DMS79 (cell line): ENCODE results near the gene TMEM9B.

ENCODE experiments used
- DNase-seq: peaks from one replicate; lab custom pipeline; 2025; lab: John Stamatoyannopoulos, UW

TMEM9B gene

GRCh38 chr11:8930456-8931175, 33.6 kb downstream of the TMEM9B start:
- no peak for DNase-seq

DNA sequence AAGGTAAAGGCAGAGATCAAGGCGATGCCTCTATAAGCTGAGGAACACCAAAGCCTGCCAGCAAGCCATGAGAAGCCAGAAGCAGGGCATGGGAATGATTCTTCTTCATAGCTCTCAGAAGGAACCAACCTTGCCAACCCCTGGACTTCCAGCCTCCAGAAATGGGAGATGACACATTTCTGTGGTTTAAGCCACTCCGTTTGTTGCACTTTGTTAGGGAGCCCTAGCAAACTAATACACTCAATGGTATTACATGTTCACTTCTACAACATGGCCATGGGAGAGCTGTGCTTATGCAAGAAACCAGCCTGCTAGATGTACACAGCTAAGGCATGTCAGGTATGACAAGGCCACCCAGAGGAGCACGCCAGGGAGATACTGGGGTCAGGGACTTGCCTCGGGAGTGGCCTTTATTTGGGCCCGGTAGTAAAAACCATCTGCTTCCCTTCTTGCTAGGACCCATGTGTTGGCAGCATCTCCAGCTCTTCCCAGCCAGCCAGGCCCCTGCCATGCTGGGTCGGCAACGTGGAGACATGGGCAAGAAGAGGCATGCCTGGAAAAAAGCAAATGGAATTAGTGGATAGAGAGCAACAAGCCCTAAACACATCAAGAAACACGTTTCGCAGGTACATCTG, 35.1 kb downstream of the TMEM9B start:
- DNase-seq, result no peak

- no peak for DNase-seq
These were observed 36.0 kb downstream of the TMEM9B start for GRCh38 chr11:8928205-8928604.

GRCh38 chr11:8927233-8927632, 37.0 kb downstream of the TMEM9B start:
- no peak for DNase-seq

DNA sequence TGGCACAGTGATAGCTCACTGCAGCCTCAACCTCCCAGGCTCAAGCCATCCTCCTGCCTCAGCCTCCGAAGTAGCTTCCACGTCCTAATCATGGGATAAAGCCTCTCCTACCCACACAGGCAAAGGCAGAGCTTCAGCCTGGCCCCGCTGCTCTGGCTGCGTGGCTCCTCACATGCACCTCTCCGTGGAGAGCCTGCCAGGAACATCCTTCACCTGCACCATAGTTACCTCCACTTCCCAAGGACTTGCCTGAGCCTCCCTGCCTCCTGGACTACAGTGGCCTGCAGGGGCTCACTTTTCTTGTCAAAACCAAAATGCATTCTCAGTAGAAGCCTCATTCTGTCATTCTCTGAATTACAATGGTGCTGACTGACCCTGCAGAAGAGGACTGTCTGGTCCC, 38.0 kb downstream of the TMEM9B start:
- DNase-seq, result no peak

DNA sequence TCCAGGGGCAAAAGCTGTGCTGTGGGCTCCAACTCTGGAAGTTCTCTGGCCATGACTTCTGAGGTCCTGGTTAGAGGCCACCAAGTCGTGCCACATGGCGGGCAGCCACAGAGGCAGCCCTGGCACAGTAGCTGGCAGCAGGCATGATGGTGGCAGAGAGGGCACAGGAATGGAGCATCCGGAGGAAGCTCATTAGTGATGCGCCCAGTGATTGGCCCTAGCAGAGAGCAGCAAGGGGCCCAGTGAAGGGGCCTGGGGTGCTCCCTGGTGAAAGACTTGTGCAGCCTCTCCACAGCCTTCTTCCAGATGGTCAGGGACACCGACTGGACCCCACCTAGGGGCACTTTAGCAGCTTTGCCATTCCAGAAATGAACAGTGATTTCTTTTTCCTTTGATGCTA, 38.5 kb downstream of the TMEM9B start:
- DNase-seq, result no peak

DNA sequence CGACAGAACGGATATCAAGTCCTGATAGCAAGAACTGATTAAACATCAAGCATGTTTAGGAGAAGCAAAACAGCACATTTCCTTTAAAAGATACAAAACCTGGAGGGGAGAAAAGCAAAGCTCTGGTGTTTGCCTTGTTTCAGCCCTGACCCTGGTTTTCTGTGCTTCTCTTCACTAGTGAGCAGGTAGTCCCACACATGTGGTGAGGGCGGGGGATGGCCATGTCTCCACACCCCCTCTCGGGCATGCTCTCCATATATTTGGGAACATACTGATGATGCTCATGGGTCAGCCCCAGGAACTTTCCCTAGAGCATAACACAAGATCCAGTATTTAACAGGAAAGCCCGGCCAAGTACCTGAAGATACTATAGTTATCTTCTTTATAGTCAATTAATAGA, 41.6 kb downstream of the TMEM9B start:
- DNase-seq, result no peak

- DNase-seq, result no peak
These were observed 47.0 kb downstream of the TMEM9B start for GRCh38 chr11:8917157-8917825.

DNA sequence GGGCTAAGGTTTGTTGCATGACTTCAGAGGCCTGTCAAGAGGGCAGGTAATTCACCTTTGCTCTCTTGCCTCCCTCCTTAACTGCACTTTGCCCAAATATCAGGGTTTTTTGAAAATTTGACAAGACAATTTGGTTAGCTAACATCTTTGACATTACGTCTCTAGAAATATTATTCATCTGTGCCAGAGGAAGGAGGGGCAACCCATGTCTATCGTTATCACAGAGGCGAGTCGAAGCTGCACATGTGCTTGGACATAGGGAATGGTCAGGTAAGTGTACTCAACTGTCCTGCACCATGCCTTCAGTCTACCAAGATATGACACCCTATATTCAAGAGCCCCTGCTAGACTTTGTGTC, 49.6 kb downstream of the TMEM9B start:
- DNase-seq, result no peak

DNA sequence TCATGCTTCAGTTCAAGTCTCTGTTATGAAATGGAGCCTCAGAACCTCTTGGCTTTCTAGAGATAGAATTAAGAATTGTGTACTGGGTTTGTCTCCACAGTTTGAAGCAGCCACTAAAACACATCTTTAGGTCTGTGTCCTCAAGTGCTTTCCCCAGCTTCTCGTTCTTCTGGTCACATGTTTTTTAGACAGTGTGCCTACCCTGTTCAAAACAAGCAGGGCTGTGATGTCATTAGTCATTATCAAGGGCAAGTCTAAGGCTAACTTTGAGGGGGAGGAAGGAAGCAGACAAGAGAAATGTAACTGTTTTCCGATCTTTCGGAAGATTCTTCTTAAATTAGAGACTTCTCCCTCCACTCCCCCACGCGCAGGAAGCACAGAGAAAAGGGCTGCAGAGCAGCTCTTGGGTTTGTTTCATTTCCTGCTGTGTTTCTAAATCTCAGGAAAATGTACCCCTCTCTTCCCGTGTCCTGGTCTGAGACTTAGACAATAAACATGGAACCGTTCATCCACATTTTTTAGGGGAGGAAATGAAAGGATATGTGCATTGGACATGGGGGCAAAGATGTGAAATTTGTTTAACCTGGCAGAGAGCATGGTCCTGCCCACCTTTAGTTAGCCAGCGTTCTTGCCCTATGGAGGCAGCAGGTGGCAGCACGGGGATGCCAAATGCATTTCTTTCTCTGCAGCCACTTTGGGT, 50.1 kb downstream of the TMEM9B start:
- DNase-seq, result peak; percentile 70

DNA sequence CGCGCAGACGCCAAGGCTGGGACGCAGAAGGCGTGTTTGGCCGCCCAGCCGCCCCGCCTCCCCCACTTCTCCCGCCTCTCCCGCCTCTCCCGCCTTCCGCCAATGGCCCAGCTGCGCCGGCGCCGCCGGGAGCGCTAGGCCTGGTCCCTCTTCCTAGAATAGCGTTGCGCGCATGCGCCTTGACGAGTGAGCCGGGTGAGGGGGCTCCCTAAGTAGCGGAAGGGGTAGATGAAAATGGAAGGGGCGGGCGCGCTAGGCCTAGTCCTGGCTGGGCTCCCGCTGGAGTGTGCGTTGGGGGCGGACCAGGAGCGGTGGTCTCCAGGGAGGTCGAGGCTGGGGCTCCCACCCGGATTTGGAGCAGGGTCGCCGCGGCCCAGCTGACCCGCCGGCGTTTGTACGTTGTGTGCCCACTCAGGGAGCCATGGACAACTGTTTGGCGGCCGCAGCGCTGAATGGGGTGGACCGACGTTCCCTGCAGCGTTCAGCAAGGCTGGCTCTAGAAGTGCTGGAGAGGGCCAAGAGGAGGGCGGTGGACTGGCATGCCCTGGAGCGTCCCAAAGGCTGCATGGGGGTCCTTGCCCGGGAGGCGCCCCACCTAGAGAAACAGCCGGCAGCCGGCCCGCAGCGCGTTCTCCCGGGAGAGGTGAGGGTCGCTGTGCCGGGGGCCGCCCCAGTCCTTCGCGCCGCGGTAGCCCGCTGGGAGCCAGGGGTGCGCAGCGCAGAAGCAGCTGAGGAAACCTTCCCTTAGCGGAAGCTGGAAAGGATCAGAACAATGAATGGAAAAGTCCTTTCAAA, 53.0 kb downstream of the TMEM9B start, which contains the start of gene AKIP1:
Gene AKIP1 (plus strand): TSS at position 161 of the 795 bp plus-strand sequence. CDS start 261 bp downstream, at position 422.
- peak; percentile 88 for DNase-seq

DNA sequence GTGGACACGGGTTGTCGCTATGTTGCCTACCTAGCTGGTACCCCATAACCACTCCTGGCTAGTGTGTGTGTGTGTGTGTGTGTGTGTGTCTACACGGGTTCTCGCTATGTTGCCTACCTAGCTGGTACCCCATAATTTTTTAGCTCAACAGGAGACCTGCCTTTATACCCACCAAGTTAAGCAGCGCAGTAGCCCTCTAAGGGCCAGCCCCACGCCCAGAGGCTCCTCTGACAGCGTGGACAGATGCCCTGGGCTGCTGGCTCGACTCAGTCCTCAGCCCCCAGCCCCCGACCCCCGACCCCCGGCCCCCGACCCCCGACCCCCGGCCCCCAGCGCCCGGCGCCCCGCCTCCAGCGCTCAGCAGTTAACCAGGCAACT, 53.6 kb downstream of the TMEM9B start:
- DNase-seq, result no peak

- DNase-seq, result no peak
These were observed 56.1 kb downstream of the TMEM9B start for GRCh38 chr11:8908099-8908498.

DNA sequence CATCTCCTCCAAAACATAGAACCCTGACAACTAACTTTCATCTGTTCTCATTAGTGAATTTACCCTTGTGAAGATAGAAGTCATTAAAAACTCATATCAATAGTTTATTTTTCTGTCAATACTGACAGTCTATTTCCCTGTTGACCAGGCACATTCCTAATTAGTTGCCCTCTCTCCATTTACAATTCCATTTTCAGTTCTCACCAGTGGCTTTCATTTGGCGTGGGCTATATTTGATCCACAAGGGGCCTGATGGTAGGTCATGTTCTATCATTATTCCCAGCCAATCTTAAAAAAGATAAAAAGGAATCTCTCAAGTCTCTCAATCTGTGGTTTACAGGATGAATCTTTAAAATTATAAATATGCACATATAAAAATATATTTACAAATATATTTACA, 57.1 kb downstream of the TMEM9B start:
- no peak for DNase-seq

DNA sequence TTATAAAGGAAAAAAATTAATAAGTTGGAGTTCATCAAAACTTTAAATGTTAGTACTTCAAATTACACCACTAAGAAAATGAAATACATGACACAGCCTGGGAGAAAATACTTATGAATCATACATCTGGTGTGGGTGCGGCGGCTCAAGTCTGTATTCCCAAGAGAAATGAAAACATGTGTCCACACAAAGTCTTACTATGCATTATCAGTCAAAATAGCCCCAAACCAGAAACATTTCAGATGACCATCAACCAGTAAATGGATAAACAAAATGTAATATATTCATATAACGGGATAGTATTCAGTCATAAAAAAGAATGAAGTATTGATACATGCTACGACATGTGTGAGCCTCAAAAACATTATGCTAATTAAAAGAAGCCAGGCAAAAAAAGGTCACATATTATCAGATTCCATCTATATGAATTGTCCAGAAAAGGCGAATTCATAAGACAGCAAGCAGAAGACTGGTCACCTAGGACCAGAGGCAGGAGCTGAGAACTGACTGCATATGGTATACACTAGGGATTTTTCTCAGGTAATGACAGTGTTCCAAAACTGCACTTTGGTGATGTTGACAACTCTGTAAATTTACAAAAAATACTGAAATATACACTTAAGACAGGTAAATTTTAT, 58.6 kb downstream of the TMEM9B start:
- no peak for DNase-seq

DNA sequence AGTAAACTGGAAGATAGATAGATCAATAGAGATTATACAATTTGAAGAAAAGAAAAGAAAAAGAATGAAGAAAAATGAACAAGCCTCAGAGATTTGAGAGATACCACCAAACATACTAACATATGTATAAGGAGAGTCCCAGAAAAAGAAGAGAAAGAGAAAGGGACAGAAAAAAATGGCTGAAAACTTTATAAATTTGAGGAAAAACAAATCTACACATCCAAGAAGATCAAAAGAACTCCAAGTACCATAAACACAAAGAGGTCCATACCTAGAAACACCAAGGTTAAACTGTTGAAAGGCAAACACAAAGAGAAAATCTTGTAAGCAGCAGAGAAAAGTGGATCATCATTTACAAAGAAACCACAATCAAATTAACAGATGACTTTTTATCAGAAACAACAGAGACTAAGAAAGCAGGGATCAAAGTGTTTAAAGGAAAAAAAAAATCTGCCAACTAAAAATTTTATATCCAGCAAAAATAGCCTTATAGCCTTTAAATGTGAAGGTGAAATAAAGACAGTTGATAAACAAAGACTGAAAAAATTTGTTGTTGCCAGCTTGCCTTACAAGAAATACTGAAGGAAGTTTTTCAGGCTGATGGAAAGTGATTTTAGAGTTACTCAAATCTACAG, 65.0 kb downstream of the TMEM9B start:
- DNase-seq, result no peak
